HEK293 (cell line): ENCODE measurements around the gene ANKRD35.

Experiments used
- CTCF ChIA-PET: fragments of 350-600 bp; formaldehyde crosslinking; extraction: SDS; loops from one replicate; lab custom pipeline; 2021; ENCODE audit warnings: antibody characterized with exemption; lab: Yijun Ruan, JAX
- POLR2A ChIA-PET: fragments of 300-600 bp; formaldehyde crosslinking; extraction: SDS; loops from one replicate; lab custom pipeline; 2020; ENCODE audit warnings: antibody characterized with exemption, inconsistent platforms; lab: Yijun Ruan, JAX
- H3K27ac ChIP-seq: fragments of 200-500 bp; sonication (Bioruptor generic); 2 replicates; pipeline ENCODE4 v1.5.1; 2014; ENCODE audit warnings: low read depth, low read length, control low read depth, inconsistent platforms; ENCODE audit errors: extremely low read depth
- H3K36me3 ChIP-seq, 2 experiments: fragments of 200-500 bp in 1 of 2; sonication (Bioruptor generic) in 1 of 2; 1 replicate in 1 of 2; 2 replicates in 1 of 2; pipeline ENCODE4 v1.5.1; 2014 to 2017; ENCODE audit warnings: inconsistent platforms in 2 of 2, low read length in 2 of 2; ENCODE audit not compliant: control insufficient read depth in 2 of 2, insufficient read depth in 1 of 2
- H3K4me1 ChIP-seq: fragments of 200-500 bp; sonication (Bioruptor generic); 2 replicates; pipeline ENCODE4 v1.5.1; 2014; ENCODE audit warnings: mild to moderate bottlenecking, low read length, inconsistent platforms; ENCODE audit not compliant: control insufficient read depth, insufficient read depth
- H3K4me3 ChIP-seq: 2 replicates; pipeline ENCODE4 v1.5.1; 2011; ENCODE audit warnings: low read depth, mild to moderate bottlenecking, control low read depth, low read length, moderate library complexity
- H3K9me3 ChIP-seq: fragments of 200-500 bp; sonication (Bioruptor generic); 2 replicates; pipeline ENCODE4 v1.5.1; 2014; ENCODE audit warnings: low read depth, low read length, inconsistent platforms; ENCODE audit not compliant: control insufficient read depth, insufficient read depth
- FEZF1 ChIP-seq: fragments of 450-650 bp; formaldehyde crosslinking; IDR thresholded peaks from 2 replicates; pipeline ENCODE4 v1.5.1; 2016; ENCODE audit warnings: missing biosample characterization, missing genetic modification characterization
- KLF16 ChIP-seq: fragments of 450-650 bp; formaldehyde crosslinking; IDR thresholded peaks from 2 replicates; pipeline ENCODE4 v1.5.1; 2017; ENCODE audit warnings: missing biosample characterization, missing genetic modification characterization
- PRDM1 ChIP-seq: fragments of 450-650 bp; formaldehyde crosslinking; IDR thresholded peaks from 2 replicates; pipeline ENCODE4; 2016; ENCODE audit warnings: missing biosample characterization, missing genetic modification characterization
- RBAK ChIP-seq: fragments of 450-650 bp; formaldehyde crosslinking; IDR thresholded peaks from 2 replicates; pipeline ENCODE4 v1.5.1; 2016; ENCODE audit warnings: missing biosample characterization, missing genetic modification characterization
- SCRT1 ChIP-seq: fragments of 450-650 bp; formaldehyde crosslinking; IDR thresholded peaks from 2 replicates; pipeline ENCODE4 v1.5.1; 2016; ENCODE audit warnings: missing biosample characterization, missing genetic modification characterization, borderline replicate concordance
- SCRT2 ChIP-seq: fragments of 450-650 bp; formaldehyde crosslinking; IDR thresholded peaks from 2 replicates; pipeline ENCODE4 v1.5.1; 2016; ENCODE audit warnings: missing biosample characterization, missing genetic modification characterization
- YY1 ChIP-seq: fragments of 450-650 bp; formaldehyde crosslinking; IDR thresholded peaks from 2 replicates; pipeline ENCODE4 v1.5.1; 2018; ENCODE audit warnings: missing biosample characterization, missing genetic modification characterization
- ZBTB26 ChIP-seq: fragments of 450-650 bp; formaldehyde crosslinking; optimal IDR thresholded peaks from 2 replicates; pipeline ENCODE3; 2016; ENCODE audit warnings: missing biosample characterization, mild to moderate bottlenecking, missing genetic modification characterization
- ZNF148 ChIP-seq: fragments of 450-650 bp; formaldehyde crosslinking; IDR thresholded peaks from 2 replicates; pipeline ENCODE4 v1.5.0; 2017; ENCODE audit warnings: missing biosample characterization, missing genetic modification characterization, borderline replicate concordance
- ZNF292 ChIP-seq: fragments of 450-650 bp; formaldehyde crosslinking; IDR thresholded peaks from 2 replicates; pipeline ENCODE4 v1.5.1; 2016; ENCODE audit warnings: low read depth, missing biosample characterization, missing genetic modification characterization, borderline replicate concordance
- ZNF335 ChIP-seq: fragments of 450-650 bp; formaldehyde crosslinking; conservative IDR thresholded peaks from 2 replicates; pipeline ENCODE4 v1.5.1; 2016; ENCODE audit warnings: missing biosample characterization, missing genetic modification characterization
- ZNF416 ChIP-seq: fragments of 450-650 bp; formaldehyde crosslinking; IDR thresholded peaks from 2 replicates; pipeline ENCODE4 v1.5.1; 2016; ENCODE audit warnings: missing biosample characterization, missing genetic modification characterization
- ZNF623 ChIP-seq: fragments of 450-650 bp; formaldehyde crosslinking; IDR thresholded peaks from 2 replicates; pipeline ENCODE4 v1.5.1; 2016; ENCODE audit warnings: missing biosample characterization, missing genetic modification characterization
- ZNF658 ChIP-seq: fragments of 450-650 bp; formaldehyde crosslinking; IDR thresholded peaks from 2 replicates; pipeline ENCODE4; 2016; ENCODE audit warnings: missing biosample characterization, missing genetic modification characterization
- ZNF792 ChIP-seq: fragments of 450-650 bp; formaldehyde crosslinking; IDR thresholded peaks from 2 replicates; pipeline ENCODE4 v1.5.1; 2016; ENCODE audit warnings: missing biosample characterization, missing genetic modification characterization
- ZXDB ChIP-seq: fragments of 450-650 bp; formaldehyde crosslinking; IDR thresholded peaks from 2 replicates; pipeline ENCODE4 v1.5.1; 2016; ENCODE audit warnings: missing biosample characterization, missing genetic modification characterization

Gene ANKRD35

GRCh38 chr1:145845144-145845513 lies 40.5 kb downstream of the ANKRD35 start:
- no peak overlapping the region for H3K27ac ChIP-seq
- peak overlapping the region; percentile 60 for H3K4me3 ChIP-seq

GRCh38 chr1:145843031-145843430 lies 42.6 kb downstream of the ANKRD35 start:
- H3K27ac ChIP-seq = no peak overlapping the region
- H3K9me3 ChIP-seq = no peaks in the 10 kb centered on the region
- 0 out of 2 replicates have a peak, but pooled peaks cover 3% of the 10 kb centered on the region for H3K4me1 ChIP-seq
- POLR2A ChIA-PET = interaction anchor here (0.8 to 9.0 kb wide), 2 partner anchors 15 to 43 kb away, joined by 3 to 127 read pairs; partner anchors contain the start of genes ANKRD35 and PIAS3
- CTCF ChIA-PET = interaction anchor here (0.6 to 8.6 kb wide), 4 partner anchors 16 to 72 kb away, joined by 3 to 190 read pairs (median 25); partner anchors contain the start of genes ITGA10 and PIAS3
- H3K4me3 ChIP-seq = no peak overlapping the region
- peaks cover 33 to 64% of the 10 kb centered on the region in 2 experiments for H3K36me3 ChIP-seq
- no peak for TF ChIP-seq ZNF792 (tag by site-specific recombination)
- no peak for TF ChIP-seq ZNF292 (tag by site-specific recombination)
- TF ChIP-seq ZNF148 = no peak

More at GRCh38 chr1:145845144-145845513, 40.5 kb downstream of the ANKRD35 start:
- ChIA-PET POLR2A (interaction anchor here (0.5 to 9.0 kb wide), 10 partner anchors 10 to 193 kb away, joined by 3 to 127 read pairs (median 7); partner anchors contain the start of genes PIAS3, POLR3C, RBM8A and RNF115), CTCF (interaction anchor here (0.5 to 8.6 kb wide), 34 partner anchors 13 to 185 kb away, joined by 3 to 190 read pairs (median 5); partner anchors contain the start of genes ANKRD34A, HJV, ITGA10 and LIX1L)
- TF ChIP-seq ZNF335 (tag by site-specific recombination) = peak; percentile 68
- TF ChIP-seq PRDM1 (tag by site-specific recombination) = peak; percentile 87
- TF ChIP-seq SCRT1 (tag by site-specific recombination) = peak; percentile 96
- TF ChIP-seq FEZF1 (tag by site-specific recombination) = no peak
- no peak for TF ChIP-seq KLF16 (tag by site-specific recombination)
- TF ChIP-seq ZXDB (tag by site-specific recombination) = 0 out of 2 replicates have a peak, but pooled peaks have one; percentile 44
- peak; percentile 99 for TF ChIP-seq SCRT2 (tag by site-specific recombination)
- H3K4me1 ChIP-seq = 0 out of 2 replicates have a peak, but pooled peaks cover 3% of the 10 kb centered on the region
- H3K36me3 ChIP-seq = peaks cover 15 to 64% of the 10 kb centered on the region in 2 experiments
- no peaks in the 10 kb centered on the region for H3K9me3 ChIP-seq

- Histone ChIP-seq H3K27ac (no peak overlapping the region), H3K36me3 (peaks cover 74 to 98% of the 10 kb centered on the region in 2 experiments), H3K9me3 (no peaks in the 10 kb centered on the region), H3K4me3 (no peak overlapping the region), H3K4me1 (no peaks in the 10 kb centered on the region)
- POLR2A ChIA-PET = interaction anchor here (1.2 kb wide), 1 partner anchor 14 kb away, joined by 3 read pairs; the partner anchor contains the start of genes POLR3C and RNF115
- CTCF ChIA-PET = interaction anchor here (13.7 kb wide), 1 partner anchor 9 kb away, joined by 112 read pairs; the partner anchor contains the start of gene NUDT17
- no peak for TF ChIP-seq ZNF658 (tag by site-specific recombination)
- no peak for TF ChIP-seq YY1 (tag by site-specific recombination)
- TF ChIP-seq ZBTB26 (tag by site-specific recombination) = no peak
- no peak for TF ChIP-seq ZNF416 (tag by site-specific recombination)
- no peak for TF ChIP-seq RBAK (tag by site-specific recombination)
- TF ChIP-seq ZNF623 = no peak
Observed at GRCh38 chr1:145837656-145838055, 48.0 kb downstream of the ANKRD35 start.
